Measurements from ENCODE around the gene SLC12A8. TPM values are rescaled to one million over a fixed set of nuclear protein-coding genes. Genes with fewer than 3 reads are reported as not detected.

The SLC12A8 gene
- total RNA-seq, 1 donor from 2014 or later = 11.8 TPM

GRCh38 chr3:125072749-125073389, 139.7 kb downstream of the SLC12A8 start:
- intact Hi-C loops (cut with DNase I) = no loop called here
- TF ChIP-seq, protein P1, sequence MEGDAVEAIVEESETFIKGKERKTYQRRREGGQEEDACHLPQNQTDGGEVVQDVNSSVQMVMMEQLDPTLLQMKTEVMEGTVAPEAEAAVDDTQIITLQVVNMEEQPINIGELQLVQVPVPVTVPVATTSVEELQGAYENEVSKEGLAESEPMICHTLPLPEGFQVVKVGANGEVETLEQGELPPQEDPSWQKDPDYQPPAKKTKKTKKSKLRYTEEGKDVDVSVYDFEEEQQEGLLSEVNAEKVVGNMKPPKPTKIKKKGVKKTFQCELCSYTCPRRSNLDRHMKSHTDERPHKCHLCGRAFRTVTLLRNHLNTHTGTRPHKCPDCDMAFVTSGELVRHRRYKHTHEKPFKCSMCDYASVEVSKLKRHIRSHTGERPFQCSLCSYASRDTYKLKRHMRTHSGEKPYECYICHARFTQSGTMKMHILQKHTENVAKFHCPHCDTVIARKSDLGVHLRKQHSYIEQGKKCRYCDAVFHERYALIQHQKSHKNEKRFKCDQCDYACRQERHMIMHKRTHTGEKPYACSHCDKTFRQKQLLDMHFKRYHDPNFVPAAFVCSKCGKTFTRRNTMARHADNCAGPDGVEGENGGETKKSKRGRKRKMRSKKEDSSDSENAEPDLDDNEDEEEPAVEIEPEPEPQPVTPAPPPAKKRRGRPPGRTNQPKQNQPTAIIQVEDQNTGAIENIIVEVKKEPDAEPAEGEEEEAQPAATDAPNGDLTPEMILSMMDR (IDR thresholded peaks at IDR 0.05) = no peak
- H3K9me3 ChIP-seq = no peaks in the 10 kb centered on the region
- no peaks in the 10 kb centered on the region for H3K4me1 ChIP-seq
- no peaks in the 10 kb centered on the region for H3K27me3 ChIP-seq
- ATAC-seq (no peak), DNase-seq (no peak)
- no peak overlapping the region for H3K4me3 ChIP-seq
- H3K27ac ChIP-seq = no peak overlapping the region
- no peaks in the 10 kb centered on the region for H3K36me3 ChIP-seq

- Histone ChIP-seq H3K4me1 (no peaks in the 10 kb centered on the region), H3K4me3 (no peak overlapping the region), H3K27ac (no peak overlapping the region), H3K36me3 (no peaks in the 10 kb centered on the region), H3K27me3 (no peaks in the 10 kb centered on the region), H3K9me3 (no peaks in the 10 kb centered on the region)
- no peak for DNase-seq
- ATAC-seq = no peak
- intact Hi-C loops (cut with DNase I) = no loop called here
- TF ChIP-seq, protein P1 (IDR thresholded peaks at IDR 0.05) = no peak
Measured at GRCh38 chr3:125072301-125072700, 140.2 kb downstream of the SLC12A8 start.

DNA sequence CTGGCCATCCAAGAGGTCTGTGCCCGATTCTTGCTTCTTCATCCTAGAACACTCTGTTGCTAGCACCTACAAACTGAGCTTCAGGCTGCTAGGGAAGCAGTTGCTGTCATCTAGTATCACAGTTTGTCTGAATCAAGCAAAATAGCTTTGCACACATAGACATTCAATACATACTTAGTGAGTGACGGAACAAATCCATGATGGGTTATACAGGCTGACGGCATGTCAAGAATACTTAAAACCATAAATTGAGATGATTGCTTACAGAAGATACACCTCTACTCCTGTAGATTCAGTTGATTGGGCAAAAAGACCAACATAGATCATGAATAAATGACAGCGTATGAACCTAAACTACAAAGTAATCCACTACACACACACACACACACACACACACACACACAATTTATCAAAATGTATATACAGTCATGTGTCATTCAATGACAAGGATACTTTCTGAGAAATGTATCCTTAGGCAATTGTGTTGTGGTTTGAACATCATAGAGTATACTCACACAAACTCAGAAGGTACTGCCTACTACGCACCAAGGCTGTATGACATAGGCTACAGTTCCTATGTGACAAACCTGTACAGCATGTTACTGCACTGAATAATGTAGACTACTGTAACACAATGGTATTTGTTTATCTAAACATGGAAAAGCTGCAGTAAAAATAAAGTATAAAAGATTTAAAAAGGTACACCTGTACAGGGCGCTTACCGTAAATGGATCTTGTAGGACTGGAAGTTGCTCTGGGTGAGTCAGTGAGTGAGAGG, 142.4 kb downstream of the SLC12A8 start:
- no peaks in the 10 kb centered on the region for H3K4me1 ChIP-seq
- no peak for DNase-seq
- H3K9me3 ChIP-seq = no peaks in the 10 kb centered on the region
- intact Hi-C loops (cut with DNase I) = no loop called here
- no peaks in the 10 kb centered on the region for H3K36me3 ChIP-seq
- H3K27ac ChIP-seq = no peak overlapping the region
- TF ChIP-seq, protein P1 (IDR thresholded peaks at IDR 0.05) = no peak
- H3K4me3 ChIP-seq = no peak overlapping the region
- no peaks in the 10 kb centered on the region for H3K27me3 ChIP-seq
- no peak for ATAC-seq

DNA sequence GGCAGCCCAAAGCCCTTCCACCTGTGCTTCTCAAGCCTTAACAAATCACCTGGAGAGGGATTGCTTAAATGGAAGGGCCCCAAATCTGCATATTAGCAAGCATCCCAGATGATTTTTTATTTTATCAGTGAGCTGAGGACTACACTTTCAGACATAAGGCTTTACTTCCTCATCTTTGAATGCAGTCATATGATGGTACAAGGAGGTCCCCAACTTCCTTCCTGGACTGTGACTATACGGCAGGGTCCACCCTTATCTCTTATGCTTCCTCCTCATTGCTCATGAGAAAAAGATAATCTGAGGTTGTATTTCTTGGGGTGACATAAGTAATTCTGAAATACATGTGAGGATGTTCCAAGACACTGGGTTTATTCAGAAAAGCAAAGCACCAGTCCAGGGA, 143.1 kb downstream of the SLC12A8 start:
- Histone ChIP-seq H3K27me3 (no peaks in the 10 kb centered on the region), H3K4me1 (no peaks in the 10 kb centered on the region), H3K4me3 (no peak overlapping the region), H3K27ac (no peak overlapping the region), H3K36me3 (no peaks in the 10 kb centered on the region), H3K9me3 (no peaks in the 10 kb centered on the region)
- TF ChIP-seq, protein P1 (IDR thresholded peaks at IDR 0.05) = no peak
- no peak for DNase-seq
- intact Hi-C loops (cut with DNase I) = no loop called here
- ATAC-seq = peak; percentile 64

- intact Hi-C loops (cut with DNase I) = no loop called here
- no peak for DNase-seq
- H3K4me1 ChIP-seq = peaks cover 5% of the 10 kb centered on the region
- H3K27me3 ChIP-seq = no peaks in the 10 kb centered on the region
- no peaks in the 10 kb centered on the region for H3K36me3 ChIP-seq
- H3K9me3 ChIP-seq = no peaks in the 10 kb centered on the region
- no peak for ATAC-seq
- no peak overlapping the region for H3K4me3 ChIP-seq
- TF ChIP-seq, protein P1 (IDR thresholded peaks at IDR 0.05) = no peak
- H3K27ac ChIP-seq = no peak overlapping the region
Measured at GRCh38 chr3:125068265-125068664, 144.3 kb downstream of the SLC12A8 start.

Measured in upper lobe of right lung (tissue), 1 donor.